ELF-1 (cell line): ENCODE measurements around the gene TMPRSS4.
A peak's percentile ranks its signal among the peaks of the same experiment; 100 is the strongest.
"Not testable (repeated sequence)": the region's sequence is repeated elsewhere in the genome, so short reads cannot be mapped to it uniquely, and the experiment has no call there.

ENCODE experiments used
- DNase-seq: peaks from one replicate; pipeline ENCODE4 v3.0.0-alpha.2; 2016; ENCODE audit warnings: low read depth, low spot score

The TMPRSS4 gene

GRCh38 chr11:118056806-118057205 is 20.1 kb upstream of the TMPRSS4 start:
- no peak for DNase-seq

- DNase-seq, result no peak
Observed at GRCh38 chr11:118057251-118058145, 19.4 kb upstream of the TMPRSS4 start.

GRCh38 chr11:118058311-118059245 is 18.3 kb upstream of the TMPRSS4 start:
- no peak for DNase-seq

- no peak for DNase-seq
Observed at GRCh38 chr11:118059246-118059940, 17.5 kb upstream of the TMPRSS4 start.

- no peak for DNase-seq
Observed at GRCh38 chr11:118060081-118060661, 16.7 kb upstream of the TMPRSS4 start.

- DNase-seq, result no peak
Observed at GRCh38 chr11:118060869-118061268, 16.0 kb upstream of the TMPRSS4 start.

GRCh38 chr11:118061586-118062125 is 15.2 kb upstream of the TMPRSS4 start:
- no peak for DNase-seq

GRCh38 chr11:118062181-118062580 is 14.7 kb upstream of the TMPRSS4 start:
- DNase-seq, result not testable (repeated sequence)

GRCh38 chr11:118062631-118063030 is 14.2 kb upstream of the TMPRSS4 start:
- DNase-seq, result not testable (repeated sequence)

GRCh38 chr11:118064956-118065355 is 11.9 kb upstream of the TMPRSS4 start:
- no peak for DNase-seq

GRCh38 chr11:118065384-118065783 is 11.5 kb upstream of the TMPRSS4 start:
- DNase-seq, result no peak

GRCh38 chr11:118067006-118067405 is 9.9 kb upstream of the TMPRSS4 start:
- no peak for DNase-seq

- peak; percentile 58 for DNase-seq
Observed at GRCh38 chr11:118068206-118068944, 8.5 kb upstream of the TMPRSS4 start.

- DNase-seq, result no peak
Observed at GRCh38 chr11:118068945-118069612, 7.8 kb upstream of the TMPRSS4 start.

GRCh38 chr11:118071416-118072030 is 5.4 kb upstream of the TMPRSS4 start:
- no peak for DNase-seq

- DNase-seq, result no peak
Observed at GRCh38 chr11:118073554-118073953, 3.3 kb upstream of the TMPRSS4 start.

GRCh38 chr11:118074091-118074685 is 2.7 kb upstream of the TMPRSS4 start:
- no peak for DNase-seq

GRCh38 chr11:118074785-118075184 is 2.1 kb upstream of the TMPRSS4 start:
- no peak for DNase-seq

- DNase-seq, result peak; percentile 93
Observed at GRCh38 chr11:118078911-118079411, 2.1 kb downstream of the TMPRSS4 start.
